WTC11 (cell line): Measurements from ENCODE around the gene MAS1. TPM values are rescaled to one million over a fixed set of nuclear protein-coding genes. Genes with fewer than 3 reads are reported as not detected.

Experiments
- ATAC-seq: fragments of 200-7000 bp; cut with Tn5 transposase; 2 replicates; pipeline ENCODE4 v1.10.0; 2021; ENCODE audit warnings: mild to moderate bottlenecking, moderate library complexity
- CTCF ChIA-PET: fragments of 300-600 bp; sonication (Branson Sonifier 250); formaldehyde crosslinking; loops from one replicate; lab custom pipeline; 2021; ENCODE audit warnings: antibody characterized with exemption; lab: Charles Lee
- POLR2A ChIA-PET: fragments of 350-600 bp; sonication (Branson Sonifier 250); formaldehyde crosslinking; loops from one replicate; lab custom pipeline; 2021; ENCODE audit warnings: antibody characterized with exemption; lab: Charles Lee
- DNase-seq: peaks from one replicate; pipeline ENCODE4 v3.0.0; 2021; ENCODE audit warnings: low spot score
- H3K27ac Mint-ChIP-seq: 2 replicates; pipeline ENCODE4 v1.8.0; 2021; ENCODE audit warnings: mixed read lengths
- H3K27me3 Mint-ChIP-seq: 2 replicates; pipeline ENCODE4 v1.8.0; 2021; ENCODE audit warnings: low read depth, mild to moderate bottlenecking, moderate library complexity, mixed read lengths
- H3K36me3 Mint-ChIP-seq: 2 replicates; pipeline ENCODE4 v1.8.0; 2021; ENCODE audit warnings: mixed read lengths
- H3K4me1 Mint-ChIP-seq: 2 replicates; pipeline ENCODE4 v1.8.0; 2022; ENCODE audit warnings: mixed read lengths
- H3K4me3 Mint-ChIP-seq: 2 replicates; pipeline ENCODE4 v1.8.0; 2021; ENCODE audit warnings: mild to moderate bottlenecking, moderate library complexity, mixed read lengths
- H3K9me3 Mint-ChIP-seq: 2 replicates; pipeline ENCODE4 v1.8.0; 2021; ENCODE audit warnings: mixed read lengths
- ARID4B ChIP-seq: sonication (generic); formaldehyde crosslinking; IDR thresholded peaks from 2 replicates; pipeline ENCODE4 v1.8.0; 2023; ENCODE audit warnings: missing genetic modification reagents, mild to moderate bottlenecking, borderline replicate concordance
- ATF1 ChIP-seq: sonication (generic); formaldehyde crosslinking; IDR thresholded peaks from 2 replicates; pipeline ENCODE4 v1.8.1; 2023; ENCODE audit warnings: mild to moderate bottlenecking, moderate library complexity, missing genetic modification reagents
- CDX4 ChIP-seq: fragments of 250-450 bp; sonication (Bioruptor Pico); IDR thresholded peaks from 2 replicates; pipeline ENCODE4 v1.9.0; 2021; ENCODE audit warnings: moderate library complexity, mild to moderate bottlenecking, inconsistent platforms, borderline replicate concordance
- FOXK1 ChIP-seq: sonication (generic); formaldehyde crosslinking; IDR thresholded peaks from 2 replicates; pipeline ENCODE4 v1.8.0; 2022; ENCODE audit warnings: mild to moderate bottlenecking, moderate library complexity, missing genetic modification reagents
- MXD4 ChIP-seq: fragments of 250-450 bp; sonication (Bioruptor Pico); IDR thresholded peaks from 2 replicates; pipeline ENCODE4 v1.8.0; 2021; ENCODE audit warnings: mild to moderate bottlenecking, moderate library complexity, borderline replicate concordance
- MYBL2 ChIP-seq: sonication (generic); formaldehyde crosslinking; IDR thresholded peaks from 2 replicates; pipeline ENCODE4 v1.8.1; 2023; ENCODE audit warnings: mild to moderate bottlenecking, moderate library complexity, missing genetic modification reagents
- NFE2L1 ChIP-seq: sonication (generic); formaldehyde crosslinking; IDR thresholded peaks from 2 replicates; pipeline ENCODE4 v1.8.1; 2023; ENCODE audit warnings: missing genetic modification reagents
- NFYB ChIP-seq: sonication (generic); formaldehyde crosslinking; conservative IDR thresholded peaks from 2 replicates; pipeline ENCODE4 v1.8.0; 2022; ENCODE audit warnings: low read depth, missing genetic modification reagents
- NR3C1 ChIP-seq: sonication (generic); formaldehyde crosslinking; conservative IDR thresholded peaks from 2 replicates; pipeline ENCODE4 v1.8.1; 2023; ENCODE audit warnings: low read depth, mild to moderate bottlenecking, missing genetic modification reagents
- RELA ChIP-seq: sonication (generic); formaldehyde crosslinking; IDR thresholded peaks from 2 replicates; pipeline ENCODE4 v1.8.1; 2022; ENCODE audit warnings: missing genetic modification reagents, mild to moderate bottlenecking, borderline replicate concordance
- RORB ChIP-seq: fragments of 250-450 bp; sonication (Bioruptor Pico); IDR thresholded peaks from 2 replicates; pipeline ENCODE4 v1.9.0; 2021; ENCODE audit warnings: mild to moderate bottlenecking
- SP1 ChIP-seq: sonication (generic); formaldehyde crosslinking; conservative IDR thresholded peaks from 2 replicates; pipeline ENCODE4 v1.8.1; 2022; ENCODE audit warnings: missing genetic modification reagents
- USF2 ChIP-seq: sonication (generic); formaldehyde crosslinking; IDR thresholded peaks from 2 replicates; pipeline ENCODE4 v1.8.1; 2023; ENCODE audit warnings: mild to moderate bottlenecking, missing genetic modification reagents, moderate library complexity
- ZBTB21 ChIP-seq: sonication (generic); formaldehyde crosslinking; IDR thresholded peaks from 2 replicates; pipeline ENCODE4 v1.8.1; 2023; ENCODE audit warnings: mild to moderate bottlenecking, missing genetic modification reagents, borderline replicate concordance
- ZNF263 ChIP-seq: sonication (generic); formaldehyde crosslinking; IDR thresholded peaks from 2 replicates; pipeline ENCODE4 v1.8.1; 2022; ENCODE audit warnings: low read depth, mild to moderate bottlenecking, moderate library complexity, missing genetic modification reagents
- ZNF396 ChIP-seq: fragments of 250-450 bp; sonication (Bioruptor Pico); IDR thresholded peaks from 2 replicates; pipeline ENCODE4 v1.8.0; 2021; ENCODE audit warnings: mild to moderate bottlenecking, moderate library complexity, borderline replicate concordance
- ZNF416 ChIP-seq: fragments of 250-450 bp; sonication (Bioruptor Pico); IDR thresholded peaks from 2 replicates; pipeline ENCODE4 v1.9.0; 2021; ENCODE audit warnings: mild to moderate bottlenecking, inconsistent platforms
- total RNA-seq: library from RNA; stranded (reverse); gene quantifications from 3 replicates; pipeline ENCODE4 v1.2.3, GENCODE V29; 2021
- TF ChIP-seq, protein P1 (sequence below): sonication (generic); formaldehyde crosslinking; IDR thresholded peaks from 2 replicates; pipeline ENCODE4 v1.8.1; 2022; ENCODE audit warnings: low read depth, mild to moderate bottlenecking, moderate library complexity, missing genetic modification reagents, borderline replicate concordance
- TF ChIP-seq, protein P2 (sequence below): sonication (generic); formaldehyde crosslinking; conservative IDR thresholded peaks from 2 replicates; pipeline ENCODE4 v1.8.1; 2023; ENCODE audit warnings: mild to moderate bottlenecking, low read depth, missing genetic modification reagents, moderate library complexity
- TF ChIP-seq, protein P3 (sequence below): sonication (generic); formaldehyde crosslinking; IDR thresholded peaks from 2 replicates; pipeline ENCODE4 v1.8.1; 2022; ENCODE audit warnings: missing genetic modification reagents, borderline replicate concordance

The MAS1 gene
- total RNA-seq, 1 experiment from 2014 or later = 0.68 TPM

GRCh38 chr6:159890201-159890600 lies 587 bp upstream of the MAS1 start:
- no peaks in the 10 kb centered on the region; the same call in 1 of the 2 replicates for H3K27me3 Mint-ChIP-seq
- POLR2A ChIA-PET = no interaction called here
- ATAC-seq = no peak

GRCh38 chr6:159892053-159892452 lies 1.3 kb downstream of the MAS1 start:
- DNase-seq (no peak), ATAC-seq (no peak)
- Mint-ChIP-seq H3K36me3 (no peaks in the 10 kb centered on the region), H3K9me3 (peaks cover 5% of the 10 kb centered on the region; the same call in 1 of the 2 replicates), H3K27me3 (no peaks in the 10 kb centered on the region), H3K4me1 (peaks cover 4% of the 10 kb centered on the region; the same call in 1 of the 2 replicates), H3K27ac (no peak overlapping the region), H3K4me3 (no peak overlapping the region)
- ChIA-PET POLR2A (no interaction called here), CTCF (no interaction called here)
- TF ChIP-seq CDX4 (CRISPR knock-in tag) = no peak
- TF ChIP-seq USF2 = no peak
- TF ChIP-seq MXD4 (CRISPR knock-in tag) = no peak
- TF ChIP-seq ZBTB21 = no peak
- no peak for TF ChIP-seq SP1 (CRISPR knock-in tag)
- TF ChIP-seq ZNF416 (CRISPR knock-in tag) = no peak
- TF ChIP-seq NFE2L1 (CRISPR knock-in tag) = no peak
- TF ChIP-seq ATF1 (CRISPR knock-in tag) = no peak
- TF ChIP-seq MYBL2 (CRISPR knock-in tag) = no peak
- TF ChIP-seq ZNF263 (CRISPR knock-in tag) = no peak
- no peak for TF ChIP-seq FOXK1
- no peak for TF ChIP-seq NR3C1 (CRISPR knock-in tag)
- TF ChIP-seq, all 79 proteins: peak for 0

More at GRCh38 chr6:159890201-159890600, 587 bp upstream of the MAS1 start:
- H3K4me3 Mint-ChIP-seq = no peak overlapping the region
- DNase-seq = no peak
- TF ChIP-seq ZNF396 (CRISPR knock-in tag) = no peak
- TF ChIP-seq RORB = no peak
- TF ChIP-seq, protein P1, sequence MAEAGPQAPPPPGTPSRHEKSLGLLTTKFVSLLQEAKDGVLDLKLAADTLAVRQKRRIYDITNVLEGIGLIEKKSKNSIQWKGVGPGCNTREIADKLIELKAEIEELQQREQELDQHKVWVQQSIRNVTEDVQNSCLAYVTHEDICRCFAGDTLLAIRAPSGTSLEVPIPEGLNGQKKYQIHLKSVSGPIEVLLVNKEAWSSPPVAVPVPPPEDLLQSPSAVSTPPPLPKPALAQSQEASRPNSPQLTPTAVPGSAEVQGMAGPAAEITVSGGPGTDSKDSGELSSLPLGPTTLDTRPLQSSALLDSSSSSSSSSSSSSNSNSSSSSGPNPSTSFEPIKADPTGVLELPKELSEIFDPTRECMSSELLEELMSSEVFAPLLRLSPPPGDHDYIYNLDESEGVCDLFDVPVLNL (CRISPR knock-in tag) = no peak
- TF ChIP-seq, all 79 proteins: peak for 0
- peaks cover 4% of the 10 kb centered on the region; the same call in 1 of the 2 replicates for H3K4me1 Mint-ChIP-seq
- CTCF ChIA-PET = no interaction called here
- no peaks in the 10 kb centered on the region for H3K9me3 Mint-ChIP-seq
- no peaks in the 10 kb centered on the region for H3K36me3 Mint-ChIP-seq
- H3K27ac Mint-ChIP-seq = no peak overlapping the region

DNA sequence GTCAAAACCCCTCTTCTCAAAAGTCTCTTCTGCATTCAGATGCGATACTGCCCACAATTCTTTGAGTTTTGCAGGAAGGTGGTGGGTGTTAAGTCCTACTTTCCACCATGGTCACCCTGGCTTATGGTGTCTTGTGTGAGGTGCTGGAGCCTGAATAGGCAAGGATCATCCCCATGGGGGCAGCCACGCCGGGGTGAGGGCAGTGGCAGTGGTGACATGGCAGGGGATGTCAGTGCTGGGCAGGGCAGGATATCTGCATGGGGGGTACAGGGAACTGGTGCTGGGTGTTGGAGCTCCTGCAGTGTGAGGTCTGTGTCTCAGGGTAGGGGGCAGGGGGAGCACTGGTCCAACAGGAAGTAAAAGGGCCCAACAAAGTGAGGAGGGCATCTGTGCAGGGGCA lies 2.3 kb downstream of the MAS1 start:
- ATAC-seq (no peak), DNase-seq (no peak)
- POLR2A ChIA-PET = no interaction called here
- H3K27ac Mint-ChIP-seq = no peak overlapping the region
- H3K4me3 Mint-ChIP-seq = no peak overlapping the region
- CTCF ChIA-PET = no interaction called here
- no peaks in the 10 kb centered on the region for H3K27me3 Mint-ChIP-seq
- peaks cover 5% of the 10 kb centered on the region; the same call in 1 of the 2 replicates for H3K9me3 Mint-ChIP-seq
- no peaks in the 10 kb centered on the region for H3K36me3 Mint-ChIP-seq
- H3K4me1 Mint-ChIP-seq = peaks cover 4% of the 10 kb centered on the region; the same call in 1 of the 2 replicates
- TF ChIP-seq NFYB (no peak), RELA (CRISPR knock-in tag) (no peak), ARID4B (no peak)
- TF ChIP-seq, protein P2, sequence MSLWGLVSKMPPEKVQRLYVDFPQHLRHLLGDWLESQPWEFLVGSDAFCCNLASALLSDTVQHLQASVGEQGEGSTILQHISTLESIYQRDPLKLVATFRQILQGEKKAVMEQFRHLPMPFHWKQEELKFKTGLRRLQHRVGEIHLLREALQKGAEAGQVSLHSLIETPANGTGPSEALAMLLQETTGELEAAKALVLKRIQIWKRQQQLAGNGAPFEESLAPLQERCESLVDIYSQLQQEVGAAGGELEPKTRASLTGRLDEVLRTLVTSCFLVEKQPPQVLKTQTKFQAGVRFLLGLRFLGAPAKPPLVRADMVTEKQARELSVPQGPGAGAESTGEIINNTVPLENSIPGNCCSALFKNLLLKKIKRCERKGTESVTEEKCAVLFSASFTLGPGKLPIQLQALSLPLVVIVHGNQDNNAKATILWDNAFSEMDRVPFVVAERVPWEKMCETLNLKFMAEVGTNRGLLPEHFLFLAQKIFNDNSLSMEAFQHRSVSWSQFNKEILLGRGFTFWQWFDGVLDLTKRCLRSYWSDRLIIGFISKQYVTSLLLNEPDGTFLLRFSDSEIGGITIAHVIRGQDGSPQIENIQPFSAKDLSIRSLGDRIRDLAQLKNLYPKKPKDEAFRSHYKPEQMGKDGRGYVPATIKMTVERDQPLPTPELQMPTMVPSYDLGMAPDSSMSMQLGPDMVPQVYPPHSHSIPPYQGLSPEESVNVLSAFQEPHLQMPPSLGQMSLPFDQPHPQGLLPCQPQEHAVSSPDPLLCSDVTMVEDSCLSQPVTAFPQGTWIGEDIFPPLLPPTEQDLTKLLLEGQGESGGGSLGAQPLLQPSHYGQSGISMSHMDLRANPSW (CRISPR knock-in tag) = no peak
- TF ChIP-seq, protein P3, sequence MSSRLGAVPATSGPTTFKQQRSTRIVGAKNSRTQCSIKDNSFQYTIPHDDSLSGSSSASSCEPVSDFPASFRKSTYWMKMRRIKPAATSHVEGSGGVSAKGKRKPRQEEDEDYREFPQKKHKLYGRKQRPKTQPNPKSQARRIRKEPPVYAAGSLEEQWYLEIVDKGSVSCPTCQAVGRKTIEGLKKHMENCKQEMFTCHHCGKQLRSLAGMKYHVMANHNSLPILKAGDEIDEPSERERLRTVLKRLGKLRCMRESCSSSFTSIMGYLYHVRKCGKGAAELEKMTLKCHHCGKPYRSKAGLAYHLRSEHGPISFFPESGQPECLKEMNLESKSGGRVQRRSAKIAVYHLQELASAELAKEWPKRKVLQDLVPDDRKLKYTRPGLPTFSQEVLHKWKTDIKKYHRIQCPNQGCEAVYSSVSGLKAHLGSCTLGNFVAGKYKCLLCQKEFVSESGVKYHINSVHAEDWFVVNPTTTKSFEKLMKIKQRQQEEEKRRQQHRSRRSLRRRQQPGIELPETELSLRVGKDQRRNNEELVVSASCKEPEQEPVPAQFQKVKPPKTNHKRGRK (CRISPR knock-in tag) = no peak
